NT2/D1 (cell line): ENCODE measurements around the gene ARHGAP42.
"Not testable (repeated sequence)": the region's sequence is repeated elsewhere in the genome, so short reads cannot be mapped to it uniquely, and the experiment has no call there.

Experiments used
- YY1 ChIP-seq: IDR thresholded peaks from 2 replicates; pipeline ENCODE4 v1.6.1; 2011; ENCODE audit not compliant: insufficient read length, insufficient read depth
- ZNF274 ChIP-seq: IDR thresholded peaks from 2 replicates; pipeline ENCODE4 v1.6.1; 2011; ENCODE audit warnings: mild to moderate bottlenecking, low read depth, low read length

GRCh38 chr11:100901471-100901870 lies 214.4 kb downstream of the ARHGAP42 start:
- TF ChIP-seq ZNF274, YY1: not testable (repeated sequence)
